ENCODE results near the gene EHD1.

Gene EHD1

DNA sequence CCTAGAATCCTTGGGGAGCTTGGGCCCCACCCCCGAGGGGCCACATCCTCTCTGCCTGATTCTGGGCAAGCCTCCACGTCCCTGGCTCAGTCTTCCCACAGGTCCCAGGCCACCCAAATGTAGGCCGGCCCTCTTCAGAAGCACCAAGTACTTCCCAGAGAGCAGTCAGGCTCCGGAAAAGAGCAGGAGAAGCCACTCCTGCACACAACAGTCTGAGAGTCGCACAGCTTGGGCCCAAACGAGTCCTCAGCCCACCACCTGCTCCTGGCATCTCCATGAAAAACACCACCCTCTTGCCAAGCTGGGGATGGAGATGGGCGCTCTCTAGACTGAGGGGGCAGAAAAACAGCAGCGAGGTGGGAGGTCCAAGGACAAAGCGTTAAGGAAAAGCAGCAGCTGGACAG lies 15.4 kb downstream of the EHD1 start:
- no peaks in the 10 kb centered on the region for H3K9me3 ChIP-seq (ENCODE audit: severe bottlenecking)
- ATAC-seq (ENCODE audit: low read depth) (no peak), DNase-seq (ENCODE audit: low spot score) (no peak)
- peak overlapping the region; percentile 99 for H3K27ac ChIP-seq (ENCODE audit: poor library complexity, severe bottlenecking)
- H3K4me1 ChIP-seq (ENCODE audit: insufficient read depth, poor library complexity, severe bottlenecking), result peaks cover 37% of the 10 kb centered on the region
- no peaks in the 10 kb centered on the region for H3K27me3 ChIP-seq (ENCODE audit: insufficient read depth, poor library complexity, severe bottlenecking)
- TF ChIP-seq, protein P1, sequence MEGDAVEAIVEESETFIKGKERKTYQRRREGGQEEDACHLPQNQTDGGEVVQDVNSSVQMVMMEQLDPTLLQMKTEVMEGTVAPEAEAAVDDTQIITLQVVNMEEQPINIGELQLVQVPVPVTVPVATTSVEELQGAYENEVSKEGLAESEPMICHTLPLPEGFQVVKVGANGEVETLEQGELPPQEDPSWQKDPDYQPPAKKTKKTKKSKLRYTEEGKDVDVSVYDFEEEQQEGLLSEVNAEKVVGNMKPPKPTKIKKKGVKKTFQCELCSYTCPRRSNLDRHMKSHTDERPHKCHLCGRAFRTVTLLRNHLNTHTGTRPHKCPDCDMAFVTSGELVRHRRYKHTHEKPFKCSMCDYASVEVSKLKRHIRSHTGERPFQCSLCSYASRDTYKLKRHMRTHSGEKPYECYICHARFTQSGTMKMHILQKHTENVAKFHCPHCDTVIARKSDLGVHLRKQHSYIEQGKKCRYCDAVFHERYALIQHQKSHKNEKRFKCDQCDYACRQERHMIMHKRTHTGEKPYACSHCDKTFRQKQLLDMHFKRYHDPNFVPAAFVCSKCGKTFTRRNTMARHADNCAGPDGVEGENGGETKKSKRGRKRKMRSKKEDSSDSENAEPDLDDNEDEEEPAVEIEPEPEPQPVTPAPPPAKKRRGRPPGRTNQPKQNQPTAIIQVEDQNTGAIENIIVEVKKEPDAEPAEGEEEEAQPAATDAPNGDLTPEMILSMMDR (IDR thresholded peaks at IDR 0.05; ENCODE audit: poor library complexity, severe bottlenecking), result no peak
- H3K36me3 ChIP-seq (ENCODE audit: low read depth), result peaks cover 42% of the 10 kb centered on the region
- H3K4me3 ChIP-seq (ENCODE audit: severe bottlenecking), result no peak overlapping the region

DNA sequence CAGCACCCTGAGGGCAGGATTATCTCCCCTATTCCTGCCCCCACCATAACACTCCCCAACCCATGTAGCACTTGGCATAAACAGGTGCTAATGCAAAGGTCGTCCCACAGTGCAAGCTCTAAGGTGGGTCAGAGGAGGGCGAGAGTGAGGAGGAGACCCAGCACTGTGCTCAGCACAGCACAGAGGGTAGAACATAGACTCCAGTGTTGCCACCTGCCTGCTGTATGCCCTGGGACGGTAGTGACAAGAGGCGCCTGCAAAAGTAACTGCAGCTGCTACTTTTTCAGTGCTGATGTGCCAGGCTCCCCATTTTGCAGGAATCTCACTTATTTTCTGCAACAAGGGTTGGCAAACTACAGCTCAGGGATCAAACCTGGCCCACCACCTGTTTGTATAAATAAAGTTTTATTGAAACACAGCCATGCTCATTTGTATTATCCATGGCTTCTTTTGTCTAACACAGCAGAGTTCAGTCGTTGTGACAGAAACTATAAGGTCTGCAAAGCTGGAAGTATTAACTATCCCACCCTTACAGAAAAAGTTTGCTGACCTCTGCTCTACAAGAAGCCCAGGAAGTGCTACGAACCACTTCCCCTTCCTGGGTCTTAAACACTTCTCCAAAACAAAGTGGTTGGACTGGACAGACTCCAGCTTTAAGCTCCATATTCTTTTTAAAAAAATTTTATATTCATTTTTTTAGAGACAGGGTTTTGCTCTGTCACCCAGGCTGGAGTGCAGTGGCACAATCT lies 17.0 kb downstream of the EHD1 start:
- Histone ChIP-seq H3K4me1 (ENCODE audit: insufficient read depth, poor library complexity, severe bottlenecking) (peaks cover 41% of the 10 kb centered on the region), H3K4me3 (ENCODE audit: severe bottlenecking) (no peak overlapping the region), H3K27me3 (ENCODE audit: insufficient read depth, poor library complexity, severe bottlenecking) (no peaks in the 10 kb centered on the region), H3K36me3 (ENCODE audit: low read depth) (peaks cover 47% of the 10 kb centered on the region), H3K9me3 (ENCODE audit: severe bottlenecking) (no peaks in the 10 kb centered on the region), H3K27ac (ENCODE audit: poor library complexity, severe bottlenecking) (peak overlapping the region; percentile 99)
- no peak for DNase-seq (ENCODE audit: low spot score)
- no peak for ATAC-seq (ENCODE audit: low read depth)
- TF ChIP-seq, protein P1 (IDR thresholded peaks at IDR 0.05; ENCODE audit: poor library complexity, severe bottlenecking), result no peak

DNA sequence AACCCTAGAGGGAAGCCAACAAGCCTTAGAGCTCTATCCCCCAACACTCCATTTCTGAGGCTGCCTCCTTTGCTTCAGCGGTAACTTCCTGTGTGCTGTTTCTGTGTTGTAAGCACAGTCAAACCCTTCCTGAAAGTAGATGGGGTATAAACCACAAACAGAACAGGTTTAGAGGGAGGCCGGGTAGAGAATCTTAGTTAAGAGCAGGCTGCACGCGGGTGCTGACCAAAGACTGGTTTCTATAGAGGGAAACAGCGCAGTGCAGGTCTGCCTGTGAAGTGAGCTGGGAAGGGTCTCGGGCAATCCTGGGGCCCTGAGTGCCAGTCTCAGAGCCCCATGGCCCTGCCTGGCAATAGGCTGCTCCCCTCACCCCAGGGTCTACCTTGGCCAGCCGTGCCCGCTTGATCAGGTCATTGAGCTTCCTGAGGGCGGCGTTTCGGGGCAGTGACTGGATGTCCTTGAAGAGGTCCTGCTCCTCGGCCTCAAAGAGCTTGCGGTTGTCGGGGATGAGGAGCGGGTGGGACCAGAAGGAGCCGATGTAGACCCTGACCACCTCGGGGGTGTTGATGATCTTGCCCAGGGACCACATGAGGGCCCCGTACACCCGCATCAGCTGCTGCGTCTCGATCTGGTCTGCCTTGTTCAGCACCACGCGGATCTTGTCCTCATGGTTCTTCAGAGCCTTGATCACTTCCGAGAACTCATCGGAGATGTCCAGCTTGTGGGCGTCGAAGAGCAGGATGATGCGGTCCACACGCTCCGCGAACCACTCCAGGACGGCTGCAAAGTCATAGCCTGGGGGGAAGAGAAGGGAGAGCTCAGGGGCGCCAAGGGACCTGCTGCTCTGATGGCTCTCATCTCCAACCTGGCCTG lies 18.6 kb downstream of the EHD1 start:
- Histone ChIP-seq H3K27ac (ENCODE audit: poor library complexity, severe bottlenecking) (peak overlapping the region; percentile 99), H3K4me1 (ENCODE audit: insufficient read depth, poor library complexity, severe bottlenecking) (peaks cover 44% of the 10 kb centered on the region), H3K36me3 (ENCODE audit: low read depth) (peaks cover 58% of the 10 kb centered on the region)

DNA sequence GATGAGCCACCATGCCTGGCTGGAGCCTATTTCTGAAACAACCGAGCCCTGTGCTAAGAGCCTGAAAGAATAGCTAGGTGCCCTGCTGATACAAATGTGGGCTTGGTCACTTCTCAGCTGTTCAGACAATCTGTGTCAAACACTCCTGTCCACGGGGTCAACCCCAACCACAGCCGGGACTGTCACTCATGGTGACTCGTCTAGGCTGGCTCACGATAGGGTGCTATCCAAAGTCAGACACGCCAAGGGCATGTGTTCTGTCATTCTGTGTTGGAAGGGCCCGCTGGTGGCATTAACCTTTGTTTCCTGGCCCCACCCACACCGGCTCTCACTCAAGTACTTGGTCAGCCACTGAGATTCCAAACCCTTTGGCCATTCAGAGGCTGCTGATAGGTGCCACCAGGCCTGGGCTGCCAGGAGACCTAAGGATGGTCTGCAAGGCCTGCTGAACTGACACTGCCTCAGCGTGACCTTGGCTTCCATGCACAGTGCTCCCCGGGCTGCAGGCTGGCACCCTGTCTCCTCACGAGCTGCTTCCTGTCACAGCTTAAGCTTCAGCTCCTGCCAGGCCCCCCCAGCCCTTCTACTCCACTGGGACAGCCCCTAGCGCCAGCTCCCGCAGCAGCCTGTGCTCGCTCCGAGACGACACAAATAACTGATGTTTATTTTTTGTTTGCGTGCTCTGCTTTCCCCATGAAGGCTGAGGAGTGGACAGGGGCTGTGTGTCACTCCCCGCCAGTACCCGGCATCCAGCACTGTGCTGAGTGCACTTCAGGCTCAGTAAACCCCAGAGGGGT lies 19.8 kb downstream of the EHD1 start:
- TF ChIP-seq, protein P1 (IDR thresholded peaks at IDR 0.05; ENCODE audit: poor library complexity, severe bottlenecking), result no peak
- H3K4me1 ChIP-seq (ENCODE audit: insufficient read depth, poor library complexity, severe bottlenecking), result peaks cover 40% of the 10 kb centered on the region
- no peaks in the 10 kb centered on the region for H3K9me3 ChIP-seq (ENCODE audit: severe bottlenecking)
- no peaks in the 10 kb centered on the region for H3K27me3 ChIP-seq (ENCODE audit: insufficient read depth, poor library complexity, severe bottlenecking)
- DNase-seq (ENCODE audit: low spot score) (peak; percentile 69), ATAC-seq (ENCODE audit: low read depth) (no peak)
- H3K4me3 ChIP-seq (ENCODE audit: severe bottlenecking), result no peak overlapping the region
- peak overlapping the region; percentile 99 for H3K27ac ChIP-seq (ENCODE audit: poor library complexity, severe bottlenecking)
- H3K36me3 ChIP-seq (ENCODE audit: low read depth), result peaks cover 69% of the 10 kb centered on the region

More for the DNA sequence above, 18.6 kb downstream of the EHD1 start:
- ATAC-seq (ENCODE audit: low read depth) (no peak), DNase-seq (ENCODE audit: low spot score) (peak; percentile 62)
- Histone ChIP-seq H3K4me3 (ENCODE audit: severe bottlenecking) (no peak overlapping the region), H3K27me3 (ENCODE audit: insufficient read depth, poor library complexity, severe bottlenecking) (no peaks in the 10 kb centered on the region), H3K9me3 (ENCODE audit: severe bottlenecking) (no peaks in the 10 kb centered on the region)
- TF ChIP-seq, protein P1 (IDR thresholded peaks at IDR 0.05; ENCODE audit: poor library complexity, severe bottlenecking), result no peak
